ENCODE data around the gene KIF14. TPM values are rescaled to one million over a fixed set of nuclear protein-coding genes. Genes with fewer than 3 reads are reported as not detected.
"Not testable (repeated sequence)": the region's sequence is repeated elsewhere in the genome, so short reads cannot be mapped to it uniquely, and the experiment has no call there.

The KIF14 gene
- total RNA-seq, 2 donors from 2014 or later: 0.05 to 0.27 TPM

GRCh38 chr1:200556002-200556401 is 64.5 kb downstream of the KIF14 start:
- intact Hi-C loops (cut with DNase I): no loop called here
- DNase-seq (no peak), ATAC-seq (no peak)

- DNase-seq; intact Hi-C loops (cut with DNase I); ATAC-seq: not testable (repeated sequence)
Observed at GRCh38 chr1:200552737-200553136, 67.8 kb downstream of the KIF14 start.

- DNase-seq (no peak), ATAC-seq (no peak)
- intact Hi-C loops (cut with DNase I): no loop called here
Observed at GRCh38 chr1:200550367-200550766, 70.2 kb downstream of the KIF14 start.

GRCh38 chr1:200547386-200547785 is 73.2 kb downstream of the KIF14 start:
- intact Hi-C loops (cut with DNase I): no loop called here
- DNase-seq (no peak), ATAC-seq (no peak)

- intact Hi-C loops (cut with DNase I): no loop called here
- DNase-seq (no peak), ATAC-seq (no peak)
Observed at GRCh38 chr1:200546577-200546976, 74.0 kb downstream of the KIF14 start.

- DNase-seq (no peak), ATAC-seq (no peak)
- intact Hi-C loops (cut with DNase I): no loop called here
Observed at GRCh38 chr1:200542162-200542561, 78.4 kb downstream of the KIF14 start.

- intact Hi-C loops (cut with DNase I): no loop called here
- ATAC-seq: no peak
- DNase-seq: no peak
Observed at GRCh38 chr1:200540281-200540680, 80.3 kb downstream of the KIF14 start.

GRCh38 chr1:200538179-200538578 is 82.4 kb downstream of the KIF14 start:
- DNase-seq (no peak), ATAC-seq (no peak)
- intact Hi-C loops (cut with DNase I): no loop called here

- ATAC-seq (no peak), DNase-seq (no peak)
- intact Hi-C loops (cut with DNase I): no loop called here
Observed at GRCh38 chr1:200535605-200536004, 84.9 kb downstream of the KIF14 start.

GRCh38 chr1:200530623-200531261 is 89.8 kb downstream of the KIF14 start:
- no peak for ATAC-seq
- intact Hi-C loops (cut with DNase I): no loop called here

GRCh38 chr1:200528858-200529606 is 91.5 kb downstream of the KIF14 start:
- ATAC-seq (no peak), DNase-seq (no peak)
- intact Hi-C loops (cut with DNase I): no loop called here

More at GRCh38 chr1:200530623-200531261, 89.8 kb downstream of the KIF14 start:
- DNase-seq: no peak

- ATAC-seq: no peak
- intact Hi-C loops (cut with DNase I): no loop called here
- DNase-seq: no peak
Observed at GRCh38 chr1:200527670-200528069, 92.9 kb downstream of the KIF14 start.

- DNase-seq (no peak), ATAC-seq (no peak)
- intact Hi-C loops (cut with DNase I): no loop called here
Observed at GRCh38 chr1:200526709-200527612, 93.6 kb downstream of the KIF14 start.

GRCh38 chr1:200525090-200525987 is 95.2 kb downstream of the KIF14 start:
- intact Hi-C loops (cut with DNase I): no loop called here
- DNase-seq (no peak), ATAC-seq (peak; percentile 47 to 63)

- intact Hi-C loops (cut with DNase I); DNase-seq: not testable (repeated sequence)
- ATAC-seq: peak in 1 of 2 donors; percentile 37
Observed at GRCh38 chr1:200524551-200524950, 96.0 kb downstream of the KIF14 start.

- intact Hi-C loops (cut with DNase I): no loop called here
- ATAC-seq: no peak
- no peak for DNase-seq
Observed at GRCh38 chr1:200524092-200524491, 96.5 kb downstream of the KIF14 start.

- intact Hi-C loops (cut with DNase I): no loop called here
- DNase-seq (no peak), ATAC-seq (no peak)
Observed at GRCh38 chr1:200520735-200521134, 99.8 kb downstream of the KIF14 start.

GRCh38 chr1:200518524-200518923 is 102.0 kb downstream of the KIF14 start:
- intact Hi-C loops (cut with DNase I): no loop called here
- no peak for ATAC-seq
- no peak for DNase-seq

GRCh38 chr1:200512191-200512590 is 108.4 kb downstream of the KIF14 start:
- DNase-seq (no peak), ATAC-seq (no peak)
- intact Hi-C loops (cut with DNase I): no loop called here

Measured in left cardiac atrium (tissue), 4 donors.